ENCODE data around the gene CALU.

- TF ChIP-seq, protein P1, sequence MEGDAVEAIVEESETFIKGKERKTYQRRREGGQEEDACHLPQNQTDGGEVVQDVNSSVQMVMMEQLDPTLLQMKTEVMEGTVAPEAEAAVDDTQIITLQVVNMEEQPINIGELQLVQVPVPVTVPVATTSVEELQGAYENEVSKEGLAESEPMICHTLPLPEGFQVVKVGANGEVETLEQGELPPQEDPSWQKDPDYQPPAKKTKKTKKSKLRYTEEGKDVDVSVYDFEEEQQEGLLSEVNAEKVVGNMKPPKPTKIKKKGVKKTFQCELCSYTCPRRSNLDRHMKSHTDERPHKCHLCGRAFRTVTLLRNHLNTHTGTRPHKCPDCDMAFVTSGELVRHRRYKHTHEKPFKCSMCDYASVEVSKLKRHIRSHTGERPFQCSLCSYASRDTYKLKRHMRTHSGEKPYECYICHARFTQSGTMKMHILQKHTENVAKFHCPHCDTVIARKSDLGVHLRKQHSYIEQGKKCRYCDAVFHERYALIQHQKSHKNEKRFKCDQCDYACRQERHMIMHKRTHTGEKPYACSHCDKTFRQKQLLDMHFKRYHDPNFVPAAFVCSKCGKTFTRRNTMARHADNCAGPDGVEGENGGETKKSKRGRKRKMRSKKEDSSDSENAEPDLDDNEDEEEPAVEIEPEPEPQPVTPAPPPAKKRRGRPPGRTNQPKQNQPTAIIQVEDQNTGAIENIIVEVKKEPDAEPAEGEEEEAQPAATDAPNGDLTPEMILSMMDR (IDR thresholded peaks at IDR 0.05) = no peak
- TF ChIP-seq POLR2A (IDR thresholded peaks at IDR 0.05) (no peak), EP300 (IDR thresholded peaks at IDR 0.05) (no peak)
Observed at GRCh38 chr7:128777156-128778123, 38.3 kb downstream of the CALU start.
